Kidney (tissue), 14 donors: ENCODE results near the gene RNF181. TPM values are rescaled to one million over a fixed set of nuclear protein-coding genes. Genes with fewer than 3 reads are reported as not detected.

Experiments
- DNase-seq, 5 donors: peaks; one replicate each; pipeline ENCODE4 v3.0.0-alpha.2; 2013 to 2020
- FAIRE-seq: peaks from 2 replicates; lab custom pipeline; 2012; peaks lifted over from hg19 to GRCh38; lab: Jason Lieb, UNC
- H3K27ac ChIP-seq, 2 donors: one replicate each; pipeline ENCODE4 v1.7.0; 2013; ENCODE audit warnings: low read depth in 2 of 2, low read length in 2 of 2, inconsistent platforms in 1 of 2
- H3K27me3 ChIP-seq: one replicate; pipeline ENCODE4 v1.7.1; 2013; ENCODE audit warnings: low read length, inconsistent platforms; ENCODE audit not compliant: control insufficient read depth, insufficient read depth
- H3K36me3 ChIP-seq, 3 donors: one replicate each; pipeline versions ENCODE4 v1.7.0 to v1.7.1; 2013; ENCODE audit warnings: low read length in 3 of 3, control low read depth in 1 of 3, inconsistent platforms in 1 of 3; ENCODE audit not compliant: insufficient read depth in 3 of 3, control insufficient read depth in 2 of 3
- H3K4me1 ChIP-seq, 3 donors: one replicate each; pipeline versions ENCODE4 v1.7.0 to v1.7.1; 2013; ENCODE audit warnings: low read length in 3 of 3, inconsistent platforms in 1 of 3, low read depth in 1 of 3; ENCODE audit not compliant: control insufficient read depth in 2 of 3, insufficient read depth in 2 of 3
- H3K4me3 ChIP-seq, 3 donors: one replicate each; pipeline versions ENCODE4 v1.7.0 to v1.8.1; 2013; ENCODE audit warnings: low read length in 3 of 3, control low read depth in 1 of 3, inconsistent platforms in 1 of 3
- H3K9ac ChIP-seq, 3 donors: one replicate each; pipeline versions ENCODE4 v1.7.0 to v1.7.1; 2013; ENCODE audit warnings: low read length in 3 of 3, control low read depth in 1 of 3, inconsistent platforms in 1 of 3
- H3K9me3 ChIP-seq, 3 donors: one replicate each; pipeline versions ENCODE4 v1.7.0 to v1.7.1; 2013; ENCODE audit warnings: low read length in 3 of 3, control low read depth in 1 of 3, inconsistent platforms in 1 of 3; ENCODE audit not compliant: control insufficient read depth in 2 of 3, insufficient read depth in 1 of 3
- intact Hi-C: fragments of 100-400 bp; cut with DNase I; formaldehyde crosslinking; loops from one replicate; pipeline ENCODE4 v1.11.1; 2022
- polyA plus RNA-seq: library from polyadenylated mRNA; stranded (reverse); fragments of 350-450 nt; fragmentation: Illumina TruSeq; extraction: RNeasy Lipid Tissue Mini Kit (QIAGEN cat#74804); gene quantifications from one replicate; pipeline ENCODE4 v1.2.3, GENCODE V29; 2014; ENCODE audit warnings: low read depth, low replicate concordance; ENCODE audit not compliant: insufficient read depth
- total RNA-seq: library from RNA; stranded (reverse); fragmentation: NEBNext Ultra II Directional; extraction: Animal tissue kit (Norgen Biotek cat#: 25700); gene quantifications from one replicate; pipeline ENCODE4 v1.2.1, GENCODE V29; 2021
- TF ChIP-seq, protein P1 (sequence below): IDR thresholded peaks from 3 replicates; pipeline ENCODE4 v1.5.1; 2012; ENCODE audit warnings: mild to moderate bottlenecking, moderate library complexity, borderline replicate concordance; ENCODE audit not compliant: insufficient read depth; ENCODE audit errors: extremely low read depth
- donor health status: control.
- donor health status: control.
- donor health status: control.
- donor health status: control.
- donor health status: control.
- donor health status: DM: yes; HTN: yes; CAD: no.
- donor health status: Normal renal cell carcinoma (clear cell type).

RNF181 gene
- total and polyA plus RNA-seq, 2 donors from 2014 or later = 89.9 to 407 TPM

DNA sequence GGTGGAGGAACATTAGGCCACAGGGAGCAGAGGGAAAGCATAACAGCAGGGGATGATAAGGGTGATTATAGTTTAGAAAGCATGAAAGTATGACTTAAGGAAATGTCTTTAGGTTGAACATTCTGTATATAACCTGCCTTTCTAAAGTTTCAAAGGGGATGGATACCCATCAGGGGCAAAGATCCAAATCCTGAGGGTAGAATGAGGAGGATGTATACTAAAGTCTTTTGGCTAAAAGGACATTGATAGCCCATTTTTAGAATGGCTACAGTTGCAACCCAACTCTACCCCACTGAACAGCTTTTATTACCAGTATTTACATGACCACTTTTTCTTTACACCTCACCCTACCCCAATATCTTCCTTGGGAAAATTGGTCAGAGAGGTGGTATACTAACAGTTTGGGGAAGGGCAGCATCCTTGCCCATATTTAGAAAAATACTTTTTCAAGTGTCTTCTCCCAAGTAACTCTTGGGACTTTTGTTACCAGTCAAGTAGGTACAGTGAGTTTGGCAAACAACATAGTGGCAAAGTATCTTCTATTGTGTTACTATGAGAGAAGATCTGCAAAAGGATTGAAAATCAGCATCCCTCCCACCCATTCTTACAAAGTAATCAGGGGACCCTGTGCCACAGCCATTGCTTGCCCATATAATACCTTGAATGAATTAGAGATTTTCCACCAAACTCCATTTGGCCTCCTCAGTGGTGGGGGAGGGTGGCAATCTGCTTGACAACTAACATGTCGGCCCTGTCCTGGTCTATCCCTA, 48.3 kb upstream of the RNF181 start:
- FAIRE-seq = no peak
- peaks cover 19 to 51% (median 31%) of the 10 kb centered on the region in 3 donors for H3K36me3 ChIP-seq
- TF ChIP-seq, protein P1, sequence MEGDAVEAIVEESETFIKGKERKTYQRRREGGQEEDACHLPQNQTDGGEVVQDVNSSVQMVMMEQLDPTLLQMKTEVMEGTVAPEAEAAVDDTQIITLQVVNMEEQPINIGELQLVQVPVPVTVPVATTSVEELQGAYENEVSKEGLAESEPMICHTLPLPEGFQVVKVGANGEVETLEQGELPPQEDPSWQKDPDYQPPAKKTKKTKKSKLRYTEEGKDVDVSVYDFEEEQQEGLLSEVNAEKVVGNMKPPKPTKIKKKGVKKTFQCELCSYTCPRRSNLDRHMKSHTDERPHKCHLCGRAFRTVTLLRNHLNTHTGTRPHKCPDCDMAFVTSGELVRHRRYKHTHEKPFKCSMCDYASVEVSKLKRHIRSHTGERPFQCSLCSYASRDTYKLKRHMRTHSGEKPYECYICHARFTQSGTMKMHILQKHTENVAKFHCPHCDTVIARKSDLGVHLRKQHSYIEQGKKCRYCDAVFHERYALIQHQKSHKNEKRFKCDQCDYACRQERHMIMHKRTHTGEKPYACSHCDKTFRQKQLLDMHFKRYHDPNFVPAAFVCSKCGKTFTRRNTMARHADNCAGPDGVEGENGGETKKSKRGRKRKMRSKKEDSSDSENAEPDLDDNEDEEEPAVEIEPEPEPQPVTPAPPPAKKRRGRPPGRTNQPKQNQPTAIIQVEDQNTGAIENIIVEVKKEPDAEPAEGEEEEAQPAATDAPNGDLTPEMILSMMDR = no peak
- H3K4me3 ChIP-seq = no peak overlapping the region
- H3K27me3 ChIP-seq = no peaks in the 10 kb centered on the region
- no peaks in the 10 kb centered on the region for H3K9me3 ChIP-seq
- no peak for DNase-seq
- H3K4me1 ChIP-seq = peaks cover 0 to 11% (median 0%) of the 10 kb centered on the region in 3 donors
- intact Hi-C loops = no loop called here
- no peak overlapping the region for H3K27ac ChIP-seq
- no peak overlapping the region for H3K9ac ChIP-seq

DNA sequence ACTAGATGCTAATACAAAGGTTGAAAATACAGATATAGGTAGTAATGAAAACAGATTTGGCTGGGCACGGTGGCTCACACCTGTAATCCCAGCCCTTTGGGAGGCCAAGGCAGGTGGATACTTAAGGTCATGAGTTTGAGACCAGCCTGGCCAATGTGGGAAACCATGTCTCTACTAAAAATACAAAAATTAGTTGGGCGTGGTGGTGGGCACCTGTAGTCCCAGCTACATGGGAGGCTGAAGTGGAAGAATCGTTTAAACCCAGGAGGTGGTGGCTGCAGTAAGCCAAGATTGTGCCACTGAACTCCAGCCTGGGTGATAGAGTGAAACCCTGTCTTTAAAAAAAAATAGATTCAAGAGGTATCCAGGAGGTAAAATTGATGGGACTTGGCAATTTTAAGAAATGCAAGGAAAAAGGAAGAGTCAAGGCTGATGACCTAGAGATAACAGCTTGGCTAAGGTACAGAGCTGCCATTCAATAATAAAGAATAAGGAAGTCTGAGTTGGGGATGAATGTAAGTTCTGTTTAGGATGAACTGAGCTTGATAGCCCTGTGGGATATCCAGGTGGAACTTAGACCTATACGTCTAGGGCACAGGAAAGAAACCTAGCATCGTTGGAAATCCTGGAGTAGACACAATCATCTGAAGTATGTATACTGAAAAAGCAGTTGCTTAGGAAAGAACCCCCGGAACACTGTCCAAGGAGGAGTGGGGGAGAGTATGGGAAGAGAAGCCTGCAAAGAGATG, 47.5 kb upstream of the RNF181 start:
- peaks cover 0 to 8% (median 0%) of the 10 kb centered on the region in 3 donors for H3K4me1 ChIP-seq
- H3K9me3 ChIP-seq = no peaks in the 10 kb centered on the region
- no peak overlapping the region for H3K27ac ChIP-seq
- DNase-seq (no peak), FAIRE-seq (no peak)
- H3K27me3 ChIP-seq = no peaks in the 10 kb centered on the region
- peaks cover 14 to 51% (median 28%) of the 10 kb centered on the region in 3 donors for H3K36me3 ChIP-seq
- intact Hi-C loops = no loop called here
- no peak overlapping the region for H3K4me3 ChIP-seq
- TF ChIP-seq, protein P1 = no peak
- H3K9ac ChIP-seq = no peak overlapping the region

DNA sequence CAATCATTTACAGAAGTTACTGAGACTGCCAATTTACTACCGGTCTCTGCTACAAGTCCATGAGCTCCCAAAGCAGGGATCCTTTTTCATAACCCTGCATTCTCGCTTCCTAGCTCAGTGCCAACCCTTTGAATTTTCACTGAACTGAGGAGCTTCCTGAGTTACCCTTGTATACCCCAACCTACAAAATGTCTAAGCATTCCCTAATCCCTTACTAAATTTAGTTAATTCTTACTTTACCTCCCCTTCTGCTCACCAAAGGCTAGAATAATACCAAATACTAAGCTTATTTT, 47.0 kb upstream of the RNF181 start:
- H3K27ac ChIP-seq = no peak overlapping the region
- H3K36me3 ChIP-seq = peaks cover 11 to 48% (median 27%) of the 10 kb centered on the region in 3 donors
- no peak for DNase-seq
- peaks cover 0 to 8% (median 0%) of the 10 kb centered on the region in 3 donors for H3K4me1 ChIP-seq
- no peaks in the 10 kb centered on the region for H3K27me3 ChIP-seq
- H3K4me3 ChIP-seq = no peak overlapping the region
- TF ChIP-seq, protein P1 = no peak
- no peaks in the 10 kb centered on the region for H3K9me3 ChIP-seq
- no peak for FAIRE-seq
- no peak overlapping the region for H3K9ac ChIP-seq
- intact Hi-C loops = no loop called here
